HCT116 (cell line): ENCODE results near the gene MXRA8. TPM values are rescaled to one million over a fixed set of nuclear protein-coding genes. Genes with fewer than 3 reads are reported as not detected.

Experiments used
- ATAC-seq: fragments of 200-7000 bp; cut with Tn5 transposase; 2 replicates; pipeline ENCODE4 v1.9.1; 2020; ENCODE audit warnings: mild to moderate bottlenecking, moderate library complexity
- BruUV-seq: library from RNA; stranded (reverse); fragments of 400-500 nt; replicated peaks from 2 replicates; lab custom pipeline; 2021; lab: Mats Ljungman, UMichigan
- CTCF ChIA-PET: fragments of 300-600 bp; sonication (Branson Sonifier 250); formaldehyde crosslinking; loops from one replicate; lab custom pipeline; 2021; ENCODE audit warnings: antibody characterized with exemption; lab: Charles Lee
- POLR2A ChIA-PET: fragments of 300-600, 350-600 bp; sonication (Branson Sonifier 250); formaldehyde crosslinking; loops from one replicate; lab custom pipeline; 2021; ENCODE audit warnings: antibody characterized with exemption; lab: Charles Lee
- RAD21 ChIA-PET, 2 experiments: fragments of 300-600 bp; sonication (Branson Sonifier 250); formaldehyde crosslinking; loops; one replicate each; lab custom pipeline; 2023; ENCODE audit warnings: low total read pairs in 2 of 2; ENCODE audit not compliant: uncharacterized antibody in 2 of 2, unreplicated experiment in 2 of 2, low non-redundant PET in 1 of 2; lab: Charles Lee
- DNase-seq: peaks from one replicate; pipeline ENCODE4 v3.0.0-alpha.2; 2010; ENCODE audit warnings: low read depth, low spot score
- H2AFZ ChIP-seq: fragments of 200-600 bp; shearing (Covaris generic), sonication (generic); 2 replicates; pipeline ENCODE4 v1.6.1; 2017; ENCODE audit warnings: low read depth, mixed run types, mixed read lengths, antibody characterized with exemption, low read length; ENCODE audit not compliant: poor library complexity, severe bottlenecking
- H3K27ac ChIP-seq: 2 replicates; pipeline ENCODE4 v1.5.1; 2012; ENCODE audit warnings: low read depth, low read length
- H3K27me3 ChIP-seq: fragments of 200-600 bp; sonication (generic); 2 replicates; pipeline ENCODE4 v1.6.1; 2016; ENCODE audit warnings: mixed run types, low read length, mixed read lengths; ENCODE audit not compliant: insufficient read depth
- H3K36me3 ChIP-seq, 2 experiments: fragments of 200-500 bp in 1 of 2; fragments of 200-600 bp in 1 of 2; sonication (Bioruptor generic) in 1 of 2; sonication (generic) in 1 of 2; 2 replicates each; pipeline versions ENCODE4 v1.5.1 to v1.6.1; 2014 to 2016; ENCODE audit warnings: low read length in 2 of 2, inconsistent platforms in 1 of 2, mixed read lengths in 1 of 2, mixed run types in 1 of 2; ENCODE audit not compliant: insufficient read depth in 2 of 2, control insufficient read depth in 1 of 2
- H3K4me1 ChIP-seq, 2 experiments: fragments of 200-600 bp in 1 of 2; sonication (generic) in 1 of 2; 2 replicates each; pipeline versions ENCODE4 v1.5.1 to v1.6.1; 2012 to 2017; ENCODE audit warnings: low read length in 2 of 2, inconsistent platforms in 1 of 2, mild to moderate bottlenecking in 1 of 2, mixed read lengths in 1 of 2, mixed run types in 1 of 2, moderate library complexity in 1 of 2; ENCODE audit not compliant: insufficient read depth in 2 of 2, control insufficient read depth in 1 of 2
- H3K4me2 ChIP-seq: fragments of 200-600 bp; sonication (generic); 2 replicates; pipeline ENCODE4 v1.6.1; 2017; ENCODE audit warnings: mixed run types, low read length, mixed read lengths
- H3K4me3 ChIP-seq, 2 experiments: fragments of 200-600 bp in 1 of 2; sonication (generic) in 1 of 2; replicated peaks in 1 of 2; 2 replicates each; pipeline ENCODE4 v1.5.1; 2011 to 2016; ENCODE audit warnings: low read length in 2 of 2, control low read depth in 1 of 2, low read depth in 1 of 2, mild to moderate bottlenecking in 1 of 2, mixed read lengths in 1 of 2, mixed run types in 1 of 2
- H3K79me2 ChIP-seq: fragments of 200-600 bp; sonication (generic); 2 replicates; pipeline ENCODE4 v1.6.1; 2017; ENCODE audit warnings: mild to moderate bottlenecking, mixed run types, low read length, moderate library complexity, mixed read lengths; ENCODE audit not compliant: insufficient read depth
- H3K9ac ChIP-seq: fragments of 200-600 bp; sonication (generic); 2 replicates; pipeline ENCODE4 v1.6.1; 2016; ENCODE audit warnings: low read length, mixed read lengths
- H3K9me2 ChIP-seq: fragments of 200-600 bp; sonication (generic), shearing (Covaris generic); 2 replicates; pipeline ENCODE4 v1.6.1; 2017; ENCODE audit warnings: mixed run types, mild to moderate bottlenecking, moderate library complexity; ENCODE audit not compliant: insufficient read depth
- H3K9me3 ChIP-seq, 2 experiments: fragments of 200-500 bp in 1 of 2; fragments of 200-600 bp in 1 of 2; sonication (Bioruptor generic) in 1 of 2; sonication (generic) in 1 of 2; 2 replicates each; pipeline ENCODE4 v1.6.1; 2014 to 2017; ENCODE audit warnings: low read length in 2 of 2, mixed read lengths in 2 of 2, inconsistent platforms in 1 of 2, low read depth in 1 of 2, mild to moderate bottlenecking in 1 of 2, mixed run types in 1 of 2, moderate library complexity in 1 of 2; ENCODE audit not compliant: control insufficient read depth in 1 of 2, insufficient read depth in 1 of 2
- H4K20me1 ChIP-seq: fragments of 200-600 bp; sonication (generic), shearing (Covaris generic); 2 replicates; pipeline ENCODE4 v1.6.1; 2017; ENCODE audit warnings: mixed run types, mild to moderate bottlenecking, moderate library complexity; ENCODE audit not compliant: insufficient read depth
- CBX3 ChIP-seq: IDR thresholded peaks from 2 replicates; pipeline ENCODE4 v1.6.1; 2012; ENCODE audit warnings: low read depth
- CEBPB ChIP-seq: IDR thresholded peaks from 2 replicates; pipeline ENCODE4 v1.6.1; 2012; ENCODE audit warnings: low read depth
- EZH2 ChIP-seq: fragments of 200-600 bp; sonication (generic); IDR thresholded peaks from 2 replicates; pipeline ENCODE4 v1.6.1; 2017; ENCODE audit warnings: antibody characterized with exemption, mixed run types
- EZH2phosphoT487 ChIP-seq: fragments of 200-600 bp; IDR thresholded peaks from 2 replicates; pipeline ENCODE4 v1.6.1; 2018; ENCODE audit warnings: antibody characterized with exemption, borderline replicate concordance
- FOSL1 ChIP-seq: IDR thresholded peaks from 2 replicates; pipeline ENCODE4 v1.6.1; 2012; ENCODE audit warnings: low read depth
- POLR2AphosphoS5 ChIP-seq: IDR thresholded peaks from 2 replicates; pipeline ENCODE4 v1.6.1; 2011; ENCODE audit warnings: mild to moderate bottlenecking, low read depth, low read length, moderate library complexity
- SIN3A ChIP-seq: IDR thresholded peaks from 2 replicates; pipeline ENCODE4 v1.6.1; 2012; ENCODE audit warnings: low read depth
- SRF ChIP-seq: IDR thresholded peaks from 2 replicates; pipeline ENCODE4 v1.6.1; 2012; ENCODE audit warnings: low read depth
- TCF7L2 ChIP-seq: IDR thresholded peaks from 2 replicates; pipeline ENCODE4 v1.7.0; 2011; ENCODE audit warnings: borderline replicate concordance, inconsistent platforms; ENCODE audit not compliant: insufficient read depth, insufficient read length; ENCODE audit errors: extremely low read depth
- YY1 ChIP-seq: IDR thresholded peaks from 2 replicates; pipeline ENCODE4 v1.6.1; 2011; ENCODE audit warnings: low read length, low read depth, moderate library complexity, mild to moderate bottlenecking; ENCODE audit not compliant: insufficient replicate concordance; ENCODE audit errors: extremely low read depth
- ZBTB33 ChIP-seq: IDR thresholded peaks from 2 replicates; pipeline ENCODE4 v1.6.1; 2011; ENCODE audit warnings: mild to moderate bottlenecking, low read length, moderate library complexity; ENCODE audit not compliant: insufficient replicate concordance; ENCODE audit errors: extremely low read depth
- ZFX ChIP-seq: fragments of 450-650 bp; IDR thresholded peaks from 2 replicates; pipeline ENCODE4 v1.6.1; 2017
- ZNF274 ChIP-seq: fragments of 200-500 bp; sonication (Bioruptor generic); IDR thresholded peaks from 2 replicates; pipeline ENCODE4 v1.6.1; 2014; ENCODE audit warnings: mild to moderate bottlenecking, low read depth, low read length, inconsistent platforms
- intact Hi-C: fragments of 100-400 bp; cut with micrococcal nuclease; formaldehyde crosslinking; loops from 2 replicates; pipeline ENCODE4 v1.10.0; 2022
- total RNA-seq: library from RNA; stranded (reverse); gene quantifications from one replicate; pipeline ENCODE4 v1.2.1, GENCODE V29; 2021; ENCODE audit not compliant: unreplicated experiment
- TF ChIP-seq, protein P1 (sequence below): IDR thresholded peaks from 2 replicates; pipeline ENCODE4 v1.6.1; 2012; ENCODE audit warnings: low read depth
- TF ChIP-seq, protein P2 (sequence below): IDR thresholded peaks from 2 replicates; pipeline ENCODE4 v1.6.1; 2012
- TF ChIP-seq, protein P3 (sequence below), 3 experiments: fragments of 200-600 bp in 1 of 3; sonication (generic) in 1 of 3; IDR thresholded peaks in 2 of 3; conservative IDR thresholded peaks in 1 of 3; 2 replicates each; pipeline ENCODE4 v1.5.1; 2012 to 2017; ENCODE audit warnings: low read depth in 2 of 3, low read length in 2 of 3, antibody characterized with exemption in 1 of 3, borderline replicate concordance in 1 of 3, control low read depth in 1 of 3, mild to moderate bottlenecking in 1 of 3, mixed read lengths in 1 of 3, mixed run types in 1 of 3, moderate library complexity in 1 of 3; ENCODE audit not compliant: insufficient read depth in 1 of 3

MXRA8 gene
- total RNA-seq, 1 experiment from 2014 or later: 0.74 TPM

DNA sequence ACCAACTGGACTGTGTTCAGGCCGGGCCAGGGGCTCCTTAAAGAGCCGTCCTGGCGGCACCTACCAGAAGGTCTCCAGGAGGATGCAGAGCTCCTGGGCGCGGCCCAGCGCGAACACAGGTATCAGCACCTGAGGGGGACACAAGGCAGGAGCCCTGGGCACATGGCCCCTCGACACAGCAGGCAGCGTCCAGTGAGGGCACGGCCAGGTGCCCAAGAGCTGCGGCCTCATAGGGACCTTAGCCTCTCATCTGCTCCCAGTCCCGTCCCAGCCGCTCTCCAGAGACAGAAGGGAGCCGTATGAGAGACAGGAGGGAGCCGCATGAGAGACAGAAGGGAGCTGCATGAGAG lies 44.1 kb downstream of the MXRA8 start:
- RAD21 ChIA-PET: no interaction called here
- Histone ChIP-seq H3K9me2 (no peaks in the 10 kb centered on the region), H3K4me3 (no peak overlapping the region), H2AFZ (no peak overlapping the region), H3K4me2 (no peak overlapping the region), H3K36me3 (peaks cover 19 to 44% of the 10 kb centered on the region in 2 experiments), H3K9ac (no peak overlapping the region), H3K4me1 (peaks cover 24 to 47% of the 10 kb centered on the region in 2 experiments), H4K20me1 (peaks cover 9% of the 10 kb centered on the region; the same call in 1 of the 2 replicates), H3K79me2 (peaks cover 90% of the 10 kb centered on the region), H3K27ac (peak overlapping the region; percentile 14; the same call in 1 of the 2 replicates), H3K9me3 (no peaks in the 10 kb centered on the region), H3K27me3 (no peaks in the 10 kb centered on the region)
- TF ChIP-seq EZH2phosphoT487 (no peak), ZBTB33 (no peak), EZH2 (no peak), SIN3A (no peak), ZNF274 (no peak), ZFX (no peak), SRF (no peak), FOSL1 (no peak), CBX3 (no peak), POLR2AphosphoS5 (no peak), TCF7L2 (no peak), CEBPB (no peak), YY1 (no peak)
- TF ChIP-seq, protein P1, sequence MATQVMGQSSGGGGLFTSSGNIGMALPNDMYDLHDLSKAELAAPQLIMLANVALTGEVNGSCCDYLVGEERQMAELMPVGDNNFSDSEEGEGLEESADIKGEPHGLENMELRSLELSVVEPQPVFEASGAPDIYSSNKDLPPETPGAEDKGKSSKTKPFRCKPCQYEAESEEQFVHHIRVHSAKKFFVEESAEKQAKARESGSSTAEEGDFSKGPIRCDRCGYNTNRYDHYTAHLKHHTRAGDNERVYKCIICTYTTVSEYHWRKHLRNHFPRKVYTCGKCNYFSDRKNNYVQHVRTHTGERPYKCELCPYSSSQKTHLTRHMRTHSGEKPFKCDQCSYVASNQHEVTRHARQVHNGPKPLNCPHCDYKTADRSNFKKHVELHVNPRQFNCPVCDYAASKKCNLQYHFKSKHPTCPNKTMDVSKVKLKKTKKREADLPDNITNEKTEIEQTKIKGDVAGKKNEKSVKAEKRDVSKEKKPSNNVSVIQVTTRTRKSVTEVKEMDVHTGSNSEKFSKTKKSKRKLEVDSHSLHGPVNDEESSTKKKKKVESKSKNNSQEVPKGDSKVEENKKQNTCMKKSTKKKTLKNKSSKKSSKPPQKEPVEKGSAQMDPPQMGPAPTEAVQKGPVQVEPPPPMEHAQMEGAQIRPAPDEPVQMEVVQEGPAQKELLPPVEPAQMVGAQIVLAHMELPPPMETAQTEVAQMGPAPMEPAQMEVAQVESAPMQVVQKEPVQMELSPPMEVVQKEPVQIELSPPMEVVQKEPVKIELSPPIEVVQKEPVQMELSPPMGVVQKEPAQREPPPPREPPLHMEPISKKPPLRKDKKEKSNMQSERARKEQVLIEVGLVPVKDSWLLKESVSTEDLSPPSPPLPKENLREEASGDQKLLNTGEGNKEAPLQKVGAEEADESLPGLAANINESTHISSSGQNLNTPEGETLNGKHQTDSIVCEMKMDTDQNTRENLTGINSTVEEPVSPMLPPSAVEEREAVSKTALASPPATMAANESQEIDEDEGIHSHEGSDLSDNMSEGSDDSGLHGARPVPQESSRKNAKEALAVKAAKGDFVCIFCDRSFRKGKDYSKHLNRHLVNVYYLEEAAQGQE: no peak
- TF ChIP-seq, protein P2, sequence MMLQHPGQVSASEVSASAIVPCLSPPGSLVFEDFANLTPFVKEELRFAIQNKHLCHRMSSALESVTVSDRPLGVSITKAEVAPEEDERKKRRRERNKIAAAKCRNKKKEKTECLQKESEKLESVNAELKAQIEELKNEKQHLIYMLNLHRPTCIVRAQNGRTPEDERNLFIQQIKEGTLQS: no peak
- TF ChIP-seq, protein P3, sequence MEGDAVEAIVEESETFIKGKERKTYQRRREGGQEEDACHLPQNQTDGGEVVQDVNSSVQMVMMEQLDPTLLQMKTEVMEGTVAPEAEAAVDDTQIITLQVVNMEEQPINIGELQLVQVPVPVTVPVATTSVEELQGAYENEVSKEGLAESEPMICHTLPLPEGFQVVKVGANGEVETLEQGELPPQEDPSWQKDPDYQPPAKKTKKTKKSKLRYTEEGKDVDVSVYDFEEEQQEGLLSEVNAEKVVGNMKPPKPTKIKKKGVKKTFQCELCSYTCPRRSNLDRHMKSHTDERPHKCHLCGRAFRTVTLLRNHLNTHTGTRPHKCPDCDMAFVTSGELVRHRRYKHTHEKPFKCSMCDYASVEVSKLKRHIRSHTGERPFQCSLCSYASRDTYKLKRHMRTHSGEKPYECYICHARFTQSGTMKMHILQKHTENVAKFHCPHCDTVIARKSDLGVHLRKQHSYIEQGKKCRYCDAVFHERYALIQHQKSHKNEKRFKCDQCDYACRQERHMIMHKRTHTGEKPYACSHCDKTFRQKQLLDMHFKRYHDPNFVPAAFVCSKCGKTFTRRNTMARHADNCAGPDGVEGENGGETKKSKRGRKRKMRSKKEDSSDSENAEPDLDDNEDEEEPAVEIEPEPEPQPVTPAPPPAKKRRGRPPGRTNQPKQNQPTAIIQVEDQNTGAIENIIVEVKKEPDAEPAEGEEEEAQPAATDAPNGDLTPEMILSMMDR (IDR thresholded peaks at IDR 0.05 in 2 of 3, conservative IDR thresholded peaks at IDR 0.05 in 1 of 3; ENCODE audit: borderline replicate concordance in 1 of 3, insufficient read depth in 1 of 3, low read depth in 2 of 3, low read length in 2 of 3): no peak
- DNase-seq (no peak), ATAC-seq (no peak)
- CTCF ChIA-PET: no interaction called here
- POLR2A ChIA-PET: no interaction called here
- BruUV-seq: no TSS peak
- intact Hi-C loops: no loop called here
